DMS53 treated with DMSO at 0.1 percent for 48 hours (cell line): ENCODE measurements around the gene BHLHA15.
"Not testable (repeated sequence)": the region's sequence is repeated elsewhere in the genome, so short reads cannot be mapped to it uniquely, and the experiment has no call there.

ENCODE experiments used
- DNase-seq: peaks from one replicate; lab custom pipeline; 2025; ENCODE audit not compliant: unreplicated experiment; lab: John Stamatoyannopoulos, UW

The BHLHA15 gene

GRCh38 chr7:98206451-98207330 lies 4.5 kb upstream of the BHLHA15 start:
- no peak for DNase-seq

GRCh38 chr7:98209166-98209920 lies 1.9 kb upstream of the BHLHA15 start:
- no peak for DNase-seq

GRCh38 chr7:98210513-98211220 lies 572 bp upstream of the BHLHA15 start:
- peak; percentile 71 for DNase-seq

DNA sequence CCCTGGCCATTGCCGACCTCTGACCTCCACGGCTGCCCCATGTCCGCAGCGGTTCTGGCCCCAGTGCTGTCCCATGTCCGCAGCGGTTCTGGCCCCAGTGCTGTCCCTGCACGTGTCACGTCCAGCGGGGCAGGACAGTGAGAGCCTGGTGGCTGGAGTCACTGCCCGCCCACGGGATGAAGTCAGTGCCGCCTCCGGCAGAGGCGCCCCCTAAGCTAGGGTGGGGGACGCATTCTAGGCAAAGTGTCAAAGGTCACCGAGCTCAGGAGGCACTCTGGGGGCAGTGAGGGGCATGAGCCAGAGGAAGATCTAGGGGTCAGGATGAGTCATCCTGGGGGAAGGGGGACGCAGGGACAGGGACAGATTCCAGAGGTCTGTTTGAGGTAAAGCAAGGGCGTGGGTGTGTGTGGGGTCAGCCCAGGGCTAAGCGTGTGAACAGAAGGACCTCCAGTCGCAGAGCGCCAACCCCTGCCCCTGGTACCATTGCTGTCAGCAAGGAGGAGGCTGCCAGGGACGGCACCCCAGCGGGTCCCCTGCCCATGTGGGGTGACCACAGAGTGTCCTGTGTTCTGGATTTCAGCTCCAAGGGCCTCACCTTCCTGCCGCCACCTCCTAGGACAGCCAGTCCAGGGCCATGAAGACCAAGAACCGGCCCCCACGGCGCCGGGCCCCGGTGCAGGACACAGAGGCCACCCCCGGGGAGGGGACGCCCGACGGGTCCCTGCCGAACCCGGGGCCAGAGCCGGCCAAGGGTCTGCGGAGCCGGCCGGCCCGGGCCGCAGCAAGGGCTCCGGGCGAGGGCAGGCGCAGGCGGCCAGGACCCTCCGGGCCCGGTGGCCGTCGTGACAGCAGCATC lies 665 bp downstream of the BHLHA15 start:
- no peak for DNase-seq

DNA sequence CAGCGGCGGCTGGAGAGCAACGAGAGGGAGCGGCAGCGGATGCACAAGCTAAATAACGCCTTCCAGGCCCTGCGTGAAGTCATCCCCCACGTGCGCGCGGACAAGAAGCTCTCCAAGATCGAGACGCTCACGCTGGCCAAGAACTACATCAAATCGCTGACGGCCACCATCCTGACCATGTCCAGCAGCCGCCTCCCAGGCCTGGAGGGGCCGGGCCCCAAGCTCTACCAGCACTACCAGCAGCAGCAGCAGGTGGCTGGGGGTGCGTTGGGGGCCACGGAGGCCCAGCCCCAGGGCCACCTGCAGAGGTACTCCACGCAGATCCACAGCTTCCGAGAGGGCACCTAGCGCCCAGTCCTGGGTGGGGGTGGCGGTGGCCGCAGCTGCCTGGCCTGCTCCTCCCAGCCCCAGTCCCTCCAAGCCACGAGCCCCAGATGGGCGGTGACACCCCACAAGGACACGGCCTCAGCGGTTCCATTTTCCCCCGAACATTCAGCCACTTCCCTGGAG lies 1.3 kb downstream of the BHLHA15 start:
- DNase-seq: no peak

DNA sequence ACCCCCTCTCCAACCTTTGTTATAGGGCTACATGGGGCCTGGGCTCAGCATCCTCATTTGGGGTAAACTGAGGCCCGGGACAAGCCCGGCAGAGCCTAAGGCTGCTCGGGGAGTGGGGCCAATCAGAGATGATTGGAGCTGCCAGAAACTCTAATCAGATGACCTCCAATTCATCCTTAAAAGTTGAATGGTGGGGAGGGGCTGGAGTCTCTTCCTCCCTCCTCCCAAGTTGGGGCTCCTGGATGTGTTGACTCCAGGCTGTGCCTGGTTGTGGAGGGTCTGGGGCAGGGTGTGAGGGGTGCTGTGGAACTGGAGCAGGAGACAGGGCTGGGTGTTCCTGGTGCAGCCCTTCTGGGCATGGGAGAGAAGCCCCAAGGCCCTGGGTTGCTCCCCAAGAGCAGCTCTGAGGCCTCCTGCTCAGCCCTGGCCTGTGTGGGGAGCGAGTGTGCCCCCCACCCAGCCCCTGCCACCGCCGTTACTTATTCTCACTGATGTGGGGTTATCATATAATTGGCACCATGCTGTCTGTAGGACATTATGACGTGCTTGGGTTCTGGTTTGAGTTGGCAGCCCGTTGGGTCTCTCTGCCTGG lies 2.2 kb downstream of the BHLHA15 start:
- no peak for DNase-seq

- DNase-seq: no peak
Measured at GRCh38 chr7:98213888-98214810, 2.9 kb downstream of the BHLHA15 start.

- no peak for DNase-seq
Measured at GRCh38 chr7:98214811-98215321, 3.6 kb downstream of the BHLHA15 start.

- peak; percentile 97 for DNase-seq
Measured at GRCh38 chr7:98215561-98216495, 4.6 kb downstream of the BHLHA15 start.

- no peak for DNase-seq
Measured at GRCh38 chr7:98216941-98217622, 5.8 kb downstream of the BHLHA15 start.

DNA sequence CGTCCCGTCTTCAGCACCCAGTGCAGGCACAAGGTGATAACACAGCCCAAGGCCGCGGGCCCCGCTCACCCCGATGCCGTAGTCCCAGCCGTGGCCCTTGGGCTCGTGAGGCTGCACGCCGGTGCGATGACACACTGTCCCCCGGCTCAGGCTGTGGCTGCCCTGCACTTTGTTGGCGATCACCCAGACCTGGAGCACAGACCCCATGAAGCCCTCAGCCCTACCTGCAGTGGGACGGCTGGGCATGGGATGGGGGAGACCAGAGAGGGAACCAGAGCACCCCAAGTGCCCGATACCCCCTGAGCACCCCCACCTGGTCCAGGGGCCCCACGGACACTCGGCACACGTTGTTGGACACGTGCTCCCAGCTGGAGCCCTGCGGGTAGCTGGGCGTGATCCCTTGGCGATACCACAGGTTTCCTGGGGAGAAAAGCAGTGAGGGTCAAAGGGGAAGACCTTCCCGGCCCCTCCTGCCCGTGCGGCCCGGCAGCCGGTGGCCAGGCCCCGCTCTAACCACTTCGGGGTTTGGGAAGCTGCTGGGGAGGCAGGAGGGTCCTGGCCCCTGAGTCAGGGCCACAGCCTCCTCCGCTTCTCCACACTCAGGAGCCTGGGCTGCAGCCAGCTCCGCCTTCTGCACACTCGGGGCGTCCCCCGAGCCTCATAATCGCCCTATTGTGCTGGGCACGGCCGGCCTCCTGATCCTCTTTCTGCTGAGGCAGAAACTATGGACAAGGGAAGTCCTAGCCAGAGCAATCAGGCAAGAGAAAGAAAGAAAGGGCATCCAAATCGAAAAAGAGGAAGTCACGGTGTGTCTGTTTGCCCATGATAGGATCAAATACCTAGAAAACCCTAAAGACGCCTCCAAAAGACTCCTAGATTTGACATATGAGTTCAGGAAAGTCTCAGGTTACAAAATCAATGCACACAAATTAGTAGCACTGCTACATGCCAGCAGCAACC lies 6.7 kb downstream of the BHLHA15 start:
- DNase-seq: no peak

DNA sequence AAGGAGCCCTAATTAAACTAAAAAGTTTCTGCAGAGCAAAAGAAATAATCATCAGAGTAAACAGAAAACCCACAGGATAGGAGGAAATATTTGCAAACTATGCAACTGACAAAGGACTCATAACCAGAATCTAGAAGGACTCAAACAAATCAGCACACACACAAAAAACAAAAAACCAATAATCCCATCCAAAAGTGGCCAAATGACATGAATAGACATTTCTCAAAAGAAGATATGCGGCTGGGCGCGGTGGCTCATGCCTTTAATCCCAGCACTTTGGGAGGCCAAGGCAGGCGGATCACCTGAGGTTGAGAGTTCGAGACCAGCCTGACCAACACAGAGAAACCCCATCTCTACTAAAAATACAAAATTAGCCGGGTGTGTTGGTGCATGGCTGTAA lies 8.1 kb downstream of the BHLHA15 start:
- DNase-seq: not testable (repeated sequence)

DNA sequence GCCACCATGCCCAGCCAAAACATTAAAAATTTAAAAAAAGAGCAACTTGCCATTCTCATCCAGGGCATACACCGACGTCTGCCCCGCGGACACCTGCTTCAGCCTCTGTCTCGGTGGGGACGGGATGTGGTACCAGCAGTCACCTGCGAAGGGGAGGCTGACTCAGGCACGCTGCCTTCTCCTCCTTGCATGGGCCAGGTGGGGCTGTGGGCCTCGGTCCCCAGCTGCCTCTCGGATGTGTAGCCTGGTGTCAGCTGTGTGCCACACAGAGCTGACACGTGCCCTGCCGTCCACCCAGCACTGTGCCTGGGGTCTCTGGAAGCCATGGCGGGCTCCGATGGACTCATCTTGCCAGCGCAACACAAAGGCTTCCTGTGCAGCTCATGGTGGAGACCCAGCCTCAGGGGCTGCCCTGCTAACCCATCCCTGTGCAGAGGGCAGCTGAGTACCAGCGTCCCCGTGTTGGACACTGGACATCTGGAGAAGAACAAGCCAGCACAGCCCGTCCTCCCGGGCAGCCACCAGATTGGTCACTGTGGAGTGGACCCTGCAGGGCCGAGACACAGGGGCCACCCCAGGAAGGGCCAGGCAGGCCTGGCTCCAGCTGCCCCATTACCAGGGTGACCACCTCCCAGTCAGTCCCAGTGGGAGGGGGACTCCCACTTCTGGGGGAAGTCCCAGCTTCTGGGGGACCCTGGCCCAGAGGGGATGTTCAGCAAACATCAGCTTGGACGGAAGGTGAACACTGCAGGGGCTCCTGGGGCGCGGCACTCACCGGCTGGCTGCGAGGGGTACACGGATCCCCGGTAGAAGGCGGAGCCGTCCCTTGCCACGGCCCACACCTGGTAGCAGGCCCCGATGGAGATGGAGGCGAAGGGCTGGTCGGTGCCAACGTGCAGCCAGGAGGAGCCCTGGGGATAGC lies 10.6 kb downstream of the BHLHA15 start:
- DNase-seq: no peak

- no peak for DNase-seq
Measured at GRCh38 chr7:98222533-98223195, 11.4 kb downstream of the BHLHA15 start.
